Measurements from ENCODE around the gene SLC8A3.

SLC8A3 gene

GRCh38 chr14:70156592-70156991 lies 32.2 kb downstream of the SLC8A3 start:
- Histone ChIP-seq H3K4me3 (ENCODE audit: low read depth in 1 of 2, low read length in 1 of 2) (no peak overlapping the region), H3K27ac (no peak overlapping the region), H3K27me3 (no peaks in the 10 kb centered on the region), H3K4me1 (ENCODE audit: control insufficient read depth in 1 of 2, insufficient read depth in 1 of 2, low read depth in 1 of 2, low read length in 1 of 2) (no peaks in the 10 kb centered on the region), H3K9me3 (no peaks in the 10 kb centered on the region), H3K36me3 (no peaks in the 10 kb centered on the region)
- TF ChIP-seq CTCF (IDR thresholded peaks at IDR 0.05): no peak

DNA sequence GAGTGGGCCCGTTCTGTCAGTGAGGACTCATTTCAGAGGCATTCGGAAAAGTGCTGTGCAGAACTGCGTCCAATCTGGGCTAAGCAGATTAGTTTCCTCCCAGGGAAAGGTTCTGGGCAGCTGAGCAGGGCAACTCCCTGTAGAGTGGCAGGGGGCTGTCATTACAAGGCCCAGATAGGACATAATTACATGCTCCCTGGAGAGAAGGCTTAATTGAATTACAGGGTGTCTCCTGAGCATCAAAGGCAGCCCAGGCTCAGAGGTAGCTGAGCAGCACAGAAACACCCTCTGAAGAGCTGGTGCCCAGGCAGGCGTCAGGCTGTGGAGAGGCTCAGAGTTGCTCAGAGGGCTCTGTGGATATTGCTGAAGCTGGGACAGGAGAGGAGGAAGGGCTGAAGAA lies 36.0 kb downstream of the SLC8A3 start:
- no peaks in the 10 kb centered on the region for H3K9me3 ChIP-seq
- no peak overlapping the region for H3K27ac ChIP-seq
- H3K4me1 ChIP-seq (ENCODE audit: control insufficient read depth in 1 of 2, insufficient read depth in 1 of 2, low read depth in 1 of 2, low read length in 1 of 2): no peaks in the 10 kb centered on the region
- no peaks in the 10 kb centered on the region for H3K36me3 ChIP-seq
- no peak for TF ChIP-seq CTCF (IDR thresholded peaks at IDR 0.05)
- H3K4me3 ChIP-seq (ENCODE audit: low read depth in 1 of 2, low read length in 1 of 2): no peak overlapping the region
- no peaks in the 10 kb centered on the region for H3K27me3 ChIP-seq

GRCh38 chr14:70152081-70152480 lies 36.7 kb downstream of the SLC8A3 start:
- H3K9me3 ChIP-seq: no peaks in the 10 kb centered on the region
- TF ChIP-seq CTCF (IDR thresholded peaks at IDR 0.05): no peak
- no peak overlapping the region for H3K4me3 ChIP-seq (ENCODE audit: low read depth in 1 of 2, low read length in 1 of 2)
- H3K27me3 ChIP-seq: no peaks in the 10 kb centered on the region
- H3K4me1 ChIP-seq (ENCODE audit: control insufficient read depth in 1 of 2, insufficient read depth in 1 of 2, low read depth in 1 of 2, low read length in 1 of 2): no peaks in the 10 kb centered on the region
- H3K36me3 ChIP-seq: no peaks in the 10 kb centered on the region
- H3K27ac ChIP-seq: no peak overlapping the region

DNA sequence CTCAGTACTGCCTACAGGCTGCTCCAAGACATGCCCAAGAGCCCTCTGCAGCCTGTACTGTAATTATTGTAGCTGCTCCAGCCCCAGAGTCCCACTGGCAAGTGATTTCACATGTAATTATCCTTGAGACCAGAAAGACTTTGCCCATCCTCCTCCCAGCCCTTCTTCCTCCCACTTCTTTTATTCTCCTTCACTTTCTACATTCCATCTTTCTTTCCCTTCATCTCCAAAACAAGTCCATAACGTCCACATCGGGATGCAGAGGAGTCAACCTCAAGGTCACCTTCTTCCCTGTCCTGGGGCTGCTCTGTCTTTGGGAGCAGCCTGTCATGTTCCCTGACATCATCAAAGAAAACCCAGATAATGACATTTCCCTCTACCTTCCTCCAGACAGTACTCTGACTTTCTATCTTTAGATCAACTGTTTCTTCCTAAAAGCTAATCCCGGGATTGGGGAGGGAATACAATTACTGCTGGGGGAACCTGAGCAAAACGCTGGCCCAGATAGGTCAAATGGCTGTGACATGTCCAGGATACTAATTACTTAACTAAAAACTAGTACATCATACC lies 39.1 kb downstream of the SLC8A3 start:
- no peaks in the 10 kb centered on the region for H3K27me3 ChIP-seq
- H3K27ac ChIP-seq: no peak overlapping the region

DNA sequence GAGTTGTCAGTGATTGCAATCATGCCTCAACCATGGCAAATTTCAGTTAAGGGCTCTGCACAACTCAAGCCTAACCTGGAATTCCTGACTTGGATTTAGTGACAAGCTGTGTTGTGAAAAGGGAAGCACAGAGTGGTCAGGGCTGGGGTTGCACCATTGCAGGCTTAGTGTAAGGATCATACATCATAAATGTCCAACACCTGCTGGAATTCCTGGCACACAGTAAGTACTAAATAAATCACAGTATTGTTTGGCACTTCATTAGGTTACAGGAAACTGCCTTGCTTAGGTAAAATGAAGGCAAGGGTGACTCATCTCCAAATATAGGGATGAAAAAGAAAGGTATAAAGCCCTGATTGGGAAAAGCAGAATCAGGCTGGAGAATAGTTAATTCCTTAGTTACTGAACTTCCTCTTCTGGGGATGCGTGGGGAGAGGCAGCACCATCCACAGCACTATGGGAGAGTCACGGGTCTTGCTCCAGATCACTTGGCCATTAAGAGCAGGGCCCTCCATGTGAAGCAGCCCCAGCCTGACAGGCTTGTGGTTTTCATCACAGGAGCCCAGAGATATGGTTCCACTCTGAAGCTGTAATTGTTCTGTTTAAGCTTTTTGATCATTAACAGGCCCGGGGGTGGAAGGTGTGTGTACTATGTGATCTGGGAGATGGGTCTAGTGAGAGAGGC lies 39.7 kb downstream of the SLC8A3 start:
- Histone ChIP-seq H3K4me3 (ENCODE audit: low read depth in 1 of 2, low read length in 1 of 2) (no peak overlapping the region), H3K27me3 (no peaks in the 10 kb centered on the region), H3K27ac (no peak overlapping the region), H3K36me3 (no peaks in the 10 kb centered on the region), H3K4me1 (ENCODE audit: control insufficient read depth in 1 of 2, insufficient read depth in 1 of 2, low read depth in 1 of 2, low read length in 1 of 2) (no peaks in the 10 kb centered on the region), H3K9me3 (no peaks in the 10 kb centered on the region)
- no peak for TF ChIP-seq CTCF (IDR thresholded peaks at IDR 0.05)

More for the DNA sequence above, 39.1 kb downstream of the SLC8A3 start:
- no peak for TF ChIP-seq CTCF (IDR thresholded peaks at IDR 0.05)
- H3K36me3 ChIP-seq: no peaks in the 10 kb centered on the region
- no peak overlapping the region for H3K4me3 ChIP-seq (ENCODE audit: low read depth in 1 of 2, low read length in 1 of 2)
- no peaks in the 10 kb centered on the region for H3K9me3 ChIP-seq
- no peaks in the 10 kb centered on the region for H3K4me1 ChIP-seq (ENCODE audit: control insufficient read depth in 1 of 2, insufficient read depth in 1 of 2, low read depth in 1 of 2, low read length in 1 of 2)

All from neutrophil (primary cell).